ENCODE measurements around the gene AGAP1.

DNA sequence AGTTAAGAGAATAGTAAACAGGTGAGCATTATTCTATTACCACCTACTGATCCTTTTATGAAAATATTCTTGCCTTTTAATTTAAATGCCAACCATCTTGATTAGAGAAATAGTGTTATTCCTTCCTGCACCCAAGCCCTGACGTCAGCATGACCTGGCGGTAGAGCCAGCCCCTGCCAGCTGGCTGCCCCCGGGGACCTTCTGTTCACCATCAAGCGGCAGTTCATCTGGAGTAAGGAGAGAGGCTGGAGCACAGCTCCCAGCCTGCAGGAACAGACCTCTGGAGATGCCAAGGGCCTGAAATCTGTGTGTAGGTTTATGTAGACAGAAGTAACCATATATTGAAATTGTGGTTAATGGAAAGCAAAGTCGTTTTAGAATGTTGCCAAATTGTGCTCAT lies 502.6 kb downstream of the AGAP1 start:
- TF ChIP-seq, protein P1, sequence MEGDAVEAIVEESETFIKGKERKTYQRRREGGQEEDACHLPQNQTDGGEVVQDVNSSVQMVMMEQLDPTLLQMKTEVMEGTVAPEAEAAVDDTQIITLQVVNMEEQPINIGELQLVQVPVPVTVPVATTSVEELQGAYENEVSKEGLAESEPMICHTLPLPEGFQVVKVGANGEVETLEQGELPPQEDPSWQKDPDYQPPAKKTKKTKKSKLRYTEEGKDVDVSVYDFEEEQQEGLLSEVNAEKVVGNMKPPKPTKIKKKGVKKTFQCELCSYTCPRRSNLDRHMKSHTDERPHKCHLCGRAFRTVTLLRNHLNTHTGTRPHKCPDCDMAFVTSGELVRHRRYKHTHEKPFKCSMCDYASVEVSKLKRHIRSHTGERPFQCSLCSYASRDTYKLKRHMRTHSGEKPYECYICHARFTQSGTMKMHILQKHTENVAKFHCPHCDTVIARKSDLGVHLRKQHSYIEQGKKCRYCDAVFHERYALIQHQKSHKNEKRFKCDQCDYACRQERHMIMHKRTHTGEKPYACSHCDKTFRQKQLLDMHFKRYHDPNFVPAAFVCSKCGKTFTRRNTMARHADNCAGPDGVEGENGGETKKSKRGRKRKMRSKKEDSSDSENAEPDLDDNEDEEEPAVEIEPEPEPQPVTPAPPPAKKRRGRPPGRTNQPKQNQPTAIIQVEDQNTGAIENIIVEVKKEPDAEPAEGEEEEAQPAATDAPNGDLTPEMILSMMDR (IDR thresholded peaks at IDR 0.05), result no peak
- TF ChIP-seq POLR2AphosphoS5 (IDR thresholded peaks at IDR 0.05; ENCODE audit: insufficient read depth in 1 of 2, low read depth in 1 of 2) (no peak), POLR2A (IDR thresholded peaks at IDR 0.05) (no peak)

Measured in vagina (tissue), 2 donors.